Ecto neural progenitor cell (in vitro differentiated cells): ENCODE measurements around the gene NCKAP5.
A peak's percentile ranks its signal among the peaks of the same experiment; 100 is the strongest.

Source experiments
- DNase-seq: peaks from one replicate; pipeline ENCODE4 v3.0.0-alpha.2; 2018; ENCODE audit warnings: low spot score

NCKAP5 gene

GRCh38 chr2:132937629-132938028, 630.6 kb downstream of the NCKAP5 start:
- DNase-seq, result no peak

DNA sequence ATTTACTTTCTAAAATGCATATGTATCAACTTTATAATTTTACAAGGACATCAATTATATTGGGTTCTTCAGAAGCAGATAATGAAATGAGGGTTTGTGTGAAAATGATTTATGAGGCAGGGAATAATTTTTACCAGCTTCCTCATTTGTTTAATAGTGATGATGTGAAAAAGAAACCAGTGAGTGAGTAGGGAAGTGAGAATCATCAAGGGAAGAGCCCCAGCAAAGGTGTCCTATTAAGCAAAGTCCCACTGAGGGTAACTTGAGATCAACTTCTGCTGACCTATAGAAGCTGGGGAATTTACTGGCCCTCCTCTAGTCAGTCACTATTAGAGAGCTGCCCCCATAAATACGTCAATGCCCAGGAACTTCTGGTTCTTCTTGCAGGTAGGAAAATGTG, 631.5 kb downstream of the NCKAP5 start:
- no peak for DNase-seq

DNA sequence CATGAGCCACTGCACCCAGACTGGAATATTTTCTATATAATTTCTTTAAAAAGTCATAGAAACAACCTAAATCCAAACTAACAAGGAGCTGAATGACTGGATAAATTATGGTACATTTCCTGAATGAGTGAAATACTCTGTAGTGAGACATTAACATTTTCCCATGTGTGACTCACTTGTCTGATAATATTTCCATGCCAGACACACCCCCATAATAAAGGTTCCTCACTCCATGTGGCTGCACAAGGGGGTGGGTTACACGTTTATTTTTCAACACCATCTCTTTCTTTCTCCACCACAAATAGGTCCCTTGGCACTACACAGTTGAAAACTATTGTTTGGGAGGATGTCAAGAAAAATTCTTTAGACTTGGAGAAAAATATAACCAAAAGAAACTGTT, 632.0 kb downstream of the NCKAP5 start:
- DNase-seq, result no peak

GRCh38 chr2:132929786-132930185, 638.5 kb downstream of the NCKAP5 start:
- no peak for DNase-seq

GRCh38 chr2:132923787-132924186, 644.5 kb downstream of the NCKAP5 start:
- DNase-seq, result no peak

GRCh38 chr2:132915812-132916549, 652.3 kb downstream of the NCKAP5 start:
- DNase-seq, result no peak

DNA sequence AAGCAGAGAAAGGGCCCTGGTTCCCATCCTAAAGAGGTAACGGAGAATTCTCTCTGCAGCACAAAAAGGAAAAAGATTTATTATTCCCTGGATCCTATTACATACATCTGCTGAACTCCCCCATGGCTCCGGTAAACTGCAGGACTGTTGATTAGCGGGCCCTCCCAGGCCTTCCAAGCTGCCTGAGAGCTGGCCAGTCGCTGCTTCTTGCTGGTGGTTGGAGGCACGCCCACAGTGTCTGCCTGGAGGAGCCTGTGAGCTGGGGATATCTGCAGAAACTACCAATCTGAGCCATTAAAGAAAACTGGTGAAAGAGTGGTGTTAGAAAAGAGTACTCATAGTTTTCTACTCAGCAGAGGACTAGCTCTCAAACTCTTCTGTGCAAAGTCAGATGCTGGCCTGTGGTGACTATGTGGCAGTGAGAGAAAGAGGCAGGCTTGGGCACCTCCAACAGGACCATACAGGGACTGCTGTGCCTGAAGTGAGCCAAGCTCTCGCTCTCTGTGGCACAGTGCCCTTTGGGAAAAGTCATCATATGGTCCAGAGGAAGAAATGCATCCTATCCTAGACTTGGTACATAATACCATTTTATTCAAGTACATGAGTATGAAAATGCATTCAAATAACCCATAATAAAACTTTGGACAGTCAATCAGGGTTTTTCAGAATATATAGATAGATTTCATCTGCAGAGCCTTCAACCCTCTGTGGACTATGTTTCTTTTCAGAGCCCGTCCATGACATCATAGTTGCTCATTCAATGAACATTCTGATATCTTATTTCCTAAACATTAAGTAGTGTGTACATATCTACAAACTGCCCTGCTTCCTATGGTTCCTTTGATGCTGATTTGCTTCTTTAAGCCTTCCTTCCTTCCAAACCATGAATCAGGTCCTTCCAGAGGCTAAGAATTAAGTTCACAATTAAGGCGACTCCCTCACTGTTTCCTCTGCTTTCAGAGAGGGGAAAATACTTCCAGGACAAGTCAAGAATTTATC, 656.2 kb downstream of the NCKAP5 start:
- DNase-seq, result peak; percentile 52

DNA sequence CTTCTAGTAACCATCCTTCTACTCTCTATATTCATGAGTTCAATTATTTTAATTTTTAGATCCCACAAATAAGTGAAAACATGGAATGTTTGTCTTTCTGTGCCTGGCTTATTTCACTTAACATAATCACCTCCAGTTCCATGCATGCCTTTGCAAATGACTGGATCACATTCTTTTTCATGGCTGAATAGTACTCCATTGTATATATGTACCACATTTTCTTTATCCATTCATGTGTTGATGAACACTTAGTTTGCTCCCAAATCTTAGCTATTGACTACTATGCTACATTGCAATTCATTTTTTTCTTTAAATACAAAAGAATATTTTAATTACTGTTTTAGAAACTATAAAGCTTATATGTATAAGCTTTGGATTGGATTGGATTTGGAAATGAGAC, 657.8 kb downstream of the NCKAP5 start:
- no peak for DNase-seq

DNA sequence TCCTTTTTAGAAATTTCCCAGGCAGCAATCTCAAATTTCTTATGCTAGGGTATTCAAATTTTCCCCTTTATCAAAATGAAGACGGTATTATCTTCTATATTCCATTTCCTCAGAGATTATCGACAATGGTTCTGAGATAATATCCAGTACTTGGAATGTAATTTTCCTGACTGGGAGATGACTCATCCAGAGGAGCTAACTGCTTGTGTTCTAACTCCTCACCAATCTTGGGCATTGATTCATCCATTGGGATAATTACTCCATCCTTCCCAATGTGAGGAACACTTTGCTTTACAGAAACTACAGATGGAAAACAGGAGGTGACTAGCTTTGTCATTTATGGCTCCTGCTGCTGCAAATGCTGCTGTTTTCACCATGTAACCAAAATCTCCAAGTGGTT, 658.8 kb downstream of the NCKAP5 start:
- no peak for DNase-seq

GRCh38 chr2:132904142-132904842, 664.0 kb downstream of the NCKAP5 start:
- no peak for DNase-seq

DNA sequence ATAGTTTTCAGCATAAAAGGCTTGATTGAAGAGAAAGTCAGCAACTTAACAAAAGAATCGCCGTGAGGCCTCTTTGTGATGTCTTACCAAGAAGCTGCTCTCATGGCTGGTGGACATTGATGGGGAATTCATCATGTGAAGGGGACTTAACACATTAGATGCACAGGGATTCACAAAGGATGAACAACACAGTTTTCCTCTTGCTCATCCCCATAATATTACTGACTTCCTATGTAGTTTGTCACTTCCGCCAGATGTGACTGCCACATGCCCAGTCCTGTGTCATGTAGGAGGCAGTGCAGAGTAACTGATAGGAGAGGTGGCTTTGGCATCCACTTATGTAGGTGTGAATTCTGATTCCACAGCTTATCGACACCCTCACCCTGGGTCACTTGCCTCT, 665.6 kb downstream of the NCKAP5 start:
- DNase-seq, result no peak

DNA sequence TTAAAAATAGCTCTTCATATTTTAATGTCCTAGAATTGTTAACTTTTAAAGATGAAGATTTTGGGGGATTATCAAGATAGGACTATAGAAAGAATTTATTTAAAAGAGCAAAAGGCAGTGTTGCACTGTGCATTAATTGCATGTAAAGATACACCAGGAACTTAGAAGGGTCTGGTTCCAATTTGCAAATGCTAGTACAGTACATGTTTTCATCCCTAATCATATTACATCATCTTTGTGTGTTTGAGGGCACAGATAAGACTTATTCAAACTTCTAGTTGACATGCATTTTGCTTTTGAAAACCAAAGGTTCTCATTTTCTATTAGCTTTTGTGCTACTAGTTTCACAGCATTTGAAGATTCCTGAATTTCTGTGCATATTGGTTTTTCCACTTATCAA, 666.6 kb downstream of the NCKAP5 start:
- no peak for DNase-seq

DNA sequence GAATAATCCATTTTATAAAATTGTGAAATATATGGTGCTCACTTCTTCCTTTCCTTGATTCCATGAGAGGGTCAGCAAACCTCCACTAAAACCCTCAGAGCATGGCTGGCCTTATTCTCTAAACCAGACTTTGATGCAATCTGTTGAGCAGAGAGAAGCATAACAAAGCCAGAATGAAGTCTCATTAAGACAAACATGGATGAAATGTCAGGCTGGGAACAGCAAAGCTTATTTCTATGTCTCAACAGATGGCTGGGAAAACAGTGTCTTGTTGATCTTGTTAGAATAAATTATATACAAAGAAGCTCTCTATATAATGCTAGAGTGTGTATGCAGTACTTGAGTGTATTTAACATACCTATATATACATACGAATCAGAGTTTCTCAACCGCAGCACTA, 671.2 kb downstream of the NCKAP5 start:
- DNase-seq, result no peak

DNA sequence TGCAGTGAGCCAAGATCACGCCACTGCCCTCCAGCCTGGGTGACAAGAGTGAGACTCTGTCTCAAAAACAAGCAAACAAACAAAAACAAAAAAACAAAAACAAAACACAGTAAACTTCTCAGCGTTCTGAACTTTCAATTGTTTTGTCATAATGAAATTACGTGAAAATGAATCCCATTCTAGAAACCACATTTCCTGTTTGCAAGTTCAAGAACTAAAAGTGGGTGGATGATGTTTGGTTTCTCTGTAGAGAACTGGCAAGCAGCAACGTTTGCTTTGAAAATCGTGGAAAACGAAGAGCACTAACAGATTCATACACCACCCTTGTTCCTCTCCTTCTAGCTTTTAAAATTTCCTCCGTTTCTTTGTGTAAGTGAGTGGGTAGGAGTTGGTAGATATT, 672.2 kb downstream of the NCKAP5 start:
- DNase-seq, result no peak

GRCh38 chr2:132891498-132891897, 676.8 kb downstream of the NCKAP5 start:
- DNase-seq, result no peak

DNA sequence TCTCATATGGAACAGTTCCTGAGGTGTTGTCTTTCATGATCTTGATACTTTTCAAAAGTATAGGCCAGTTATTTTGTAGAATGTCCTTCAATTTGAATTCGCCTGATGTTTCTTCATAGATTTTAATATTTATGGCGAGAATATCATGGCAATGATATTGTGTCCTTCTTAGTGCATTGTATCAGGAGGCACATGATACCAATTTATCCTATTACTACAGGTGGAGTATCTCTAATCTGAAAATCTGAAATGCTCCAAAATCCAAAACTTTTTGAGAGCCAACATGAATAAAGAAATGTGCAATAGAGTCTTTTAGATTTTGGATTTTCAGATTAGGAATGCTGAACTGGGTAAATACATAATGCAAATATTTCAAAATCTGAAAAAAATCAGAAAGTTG, 681.7 kb downstream of the NCKAP5 start:
- DNase-seq, result no peak

DNA sequence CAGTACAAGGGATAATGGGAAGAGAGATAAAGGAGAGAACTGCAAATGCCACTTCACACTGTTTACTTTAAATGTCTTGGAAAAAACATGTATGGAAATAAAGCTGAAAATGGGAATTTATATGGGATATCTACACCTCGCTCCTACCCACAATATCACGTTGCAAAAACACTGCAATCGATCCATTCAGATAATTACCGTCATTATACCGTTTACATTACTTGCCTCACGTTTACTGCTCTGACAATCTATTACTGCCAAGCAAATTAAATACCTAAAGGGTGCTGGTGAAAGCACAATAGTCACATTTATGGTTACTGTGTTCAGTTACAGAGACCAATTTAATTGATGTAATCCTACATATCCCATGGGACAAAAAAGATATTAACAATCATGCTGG, 683.6 kb downstream of the NCKAP5 start:
- DNase-seq, result no peak

- no peak for DNase-seq
Observed at GRCh38 chr2:132884292-132884691, 684.0 kb downstream of the NCKAP5 start.

- no peak for DNase-seq
Observed at GRCh38 chr2:132883430-132883829, 684.8 kb downstream of the NCKAP5 start.

DNA sequence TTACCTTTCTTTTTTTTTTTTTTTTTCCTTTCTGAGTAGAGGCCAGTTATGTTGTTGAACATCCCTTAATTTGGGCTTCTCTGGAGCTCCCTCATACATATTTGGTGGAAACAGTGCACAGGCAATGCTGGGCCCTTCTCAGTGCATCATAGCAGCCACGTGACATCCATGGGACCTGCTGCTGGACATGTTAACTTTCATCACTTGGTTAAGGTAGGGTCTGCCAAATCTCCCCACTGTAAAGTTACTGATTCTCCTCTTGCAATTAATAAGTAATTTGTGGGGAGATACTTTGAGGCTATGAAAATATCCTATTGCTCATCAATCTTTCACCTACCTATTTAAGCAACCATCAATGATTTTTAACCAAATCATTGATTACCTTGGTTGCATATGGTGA, 686.7 kb downstream of the NCKAP5 start:
- DNase-seq, result no peak

- no peak for DNase-seq
Observed at GRCh38 chr2:132877923-132878322, 690.3 kb downstream of the NCKAP5 start.

- DNase-seq, result no peak
Observed at GRCh38 chr2:132876745-132877391, 691.4 kb downstream of the NCKAP5 start.
